T-helper 1 cell treated with Interleukin-12 subunit alpha and Interleukin-12 subunit beta and Interleukin-4 antibody, amounts not matched to agents 30 ng/mL and 1 ng/mL, for 36 hours (primary cell): Measurements from ENCODE around the gene SLC35G1. TPM values are rescaled to one million over a fixed set of nuclear protein-coding genes. Genes with fewer than 3 reads are reported as not detected.

Experiments
- intact Hi-C: fragments of 100-400 bp; cut with micrococcal nuclease; formaldehyde crosslinking; loops from one replicate; pipeline ENCODE4 v1.15.1; 2024
- total RNA-seq: library from RNA; stranded (reverse); gene quantifications from 2 replicates; pipeline ENCODE4 v1.2.3, GENCODE V29; 2022

SLC35G1 gene, protein sequence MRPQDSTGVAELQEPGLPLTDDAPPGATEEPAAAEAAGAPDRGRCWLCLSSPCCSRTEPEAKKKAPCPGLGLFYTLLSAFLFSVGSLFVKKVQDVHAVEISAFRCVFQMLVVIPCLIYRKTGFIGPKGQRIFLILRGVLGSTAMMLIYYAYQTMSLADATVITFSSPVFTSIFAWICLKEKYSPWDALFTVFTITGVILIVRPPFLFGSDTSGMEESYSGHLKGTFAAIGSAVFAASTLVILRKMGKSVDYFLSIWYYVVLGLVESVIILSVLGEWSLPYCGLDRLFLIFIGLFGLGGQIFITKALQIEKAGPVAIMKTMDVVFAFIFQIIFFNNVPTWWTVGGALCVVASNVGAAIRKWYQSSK
- 4.3 and 5.4 TPM in 2 replicates for total RNA-seq

DNA sequence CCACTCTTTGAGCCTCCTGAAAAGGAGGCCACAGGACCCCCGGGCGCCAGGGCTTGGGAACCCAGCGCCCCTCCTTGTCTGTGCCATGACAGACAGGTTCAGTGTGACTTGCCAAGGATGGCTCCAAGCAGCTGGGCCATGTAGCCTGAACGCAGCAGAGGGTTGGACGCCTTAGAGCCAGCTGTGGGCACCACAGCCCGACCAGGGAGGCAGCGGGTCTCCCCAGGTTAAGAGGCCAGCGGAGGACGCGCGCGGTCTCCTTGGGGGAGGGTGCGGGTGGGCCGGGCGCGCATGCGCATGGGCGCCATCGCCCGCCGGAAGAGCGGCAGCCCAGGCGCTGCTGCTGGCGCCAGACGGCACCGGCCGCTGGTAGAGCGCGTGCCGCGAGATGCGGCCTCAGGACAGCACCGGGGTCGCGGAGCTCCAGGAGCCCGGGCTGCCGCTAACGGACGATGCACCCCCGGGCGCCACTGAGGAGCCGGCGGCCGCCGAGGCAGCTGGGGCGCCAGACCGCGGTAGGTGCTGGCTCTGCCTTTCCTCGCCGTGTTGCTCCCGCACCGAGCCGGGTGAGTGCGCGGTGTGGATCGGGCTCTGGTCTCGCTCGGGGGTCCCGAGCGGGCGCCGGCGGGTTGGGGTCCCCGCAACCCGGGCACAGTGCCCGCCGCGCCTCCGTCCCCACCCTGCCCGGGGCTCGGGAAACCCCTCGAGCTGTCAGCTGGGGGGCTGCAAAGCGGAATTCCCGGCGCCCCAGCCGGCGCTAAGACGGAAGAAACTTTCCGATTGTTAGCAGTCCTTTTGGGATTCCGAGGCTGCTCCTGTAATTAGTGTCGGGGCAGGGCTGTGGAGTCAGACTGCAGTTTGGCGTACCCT, at the start of gene SLC35G1:
Gene SLC35G1, plus strand, starts transcription at position 333 of the 870 bp plus-strand sequence. Its CDS starts 56 bp downstream, at position 389.
- intact Hi-C loops: loop anchor here (1.0 to 10.0 kb wide), 8 partner anchors 13 to 1972 kb away; partner anchors contain the start of genes BTAF1, CEP55, FRA10AC1 and HELLS

DNA sequence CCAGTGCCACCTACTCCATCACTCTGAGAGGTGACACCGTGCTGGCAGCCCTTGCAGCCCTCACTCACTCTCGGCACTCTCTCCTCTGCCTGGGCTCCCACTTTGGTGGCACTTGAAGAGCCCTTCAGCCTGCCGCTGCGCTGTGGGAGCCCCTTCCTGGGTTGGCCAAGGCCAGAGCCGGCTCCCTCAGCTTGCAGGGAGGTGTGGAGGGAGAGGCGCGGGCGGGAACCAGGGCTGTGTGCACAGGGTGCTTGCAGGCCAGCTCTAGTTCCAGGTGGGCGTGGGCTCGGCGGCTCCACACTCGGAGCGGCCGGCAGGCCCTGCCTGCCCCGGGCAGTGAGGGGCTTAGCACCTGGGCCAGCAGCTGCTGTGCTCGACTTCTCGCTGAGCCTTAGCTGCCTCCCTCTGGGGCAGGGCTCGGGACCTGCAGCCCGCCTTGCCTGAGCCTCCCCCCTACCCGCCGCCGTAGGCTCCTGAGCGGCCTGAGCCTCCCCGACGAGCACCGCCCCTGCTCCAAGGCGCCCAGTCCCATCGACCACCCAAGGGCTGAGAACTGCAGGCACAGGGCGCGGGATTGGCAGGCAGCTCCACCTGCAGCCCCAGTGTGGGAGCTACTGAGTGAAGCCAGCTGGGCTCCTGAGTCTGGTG, 48.7 kb upstream of the SLC35G1 start:
- intact Hi-C loops: no loop called here

DNA sequence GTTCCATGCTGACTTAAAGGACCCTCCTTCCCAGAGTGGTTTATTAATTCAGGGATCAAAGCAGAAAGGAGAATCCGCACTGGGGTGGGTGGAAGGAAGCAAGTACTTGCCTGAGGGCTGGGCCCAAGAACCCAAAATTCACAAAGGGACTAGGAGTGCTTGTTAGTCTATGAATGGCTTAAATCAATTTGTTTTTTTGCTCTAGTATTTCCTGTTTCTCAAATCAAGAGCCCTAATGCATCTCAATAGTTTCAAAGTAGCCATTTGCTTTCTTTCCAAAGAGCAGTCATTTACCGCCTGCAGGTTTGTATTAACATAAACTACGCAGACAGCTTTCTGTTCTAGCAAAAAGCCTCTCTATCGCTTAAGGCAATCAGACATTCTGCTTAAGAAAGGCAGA, 44.2 kb upstream of the SLC35G1 start:
- intact Hi-C loops: no loop called here

DNA sequence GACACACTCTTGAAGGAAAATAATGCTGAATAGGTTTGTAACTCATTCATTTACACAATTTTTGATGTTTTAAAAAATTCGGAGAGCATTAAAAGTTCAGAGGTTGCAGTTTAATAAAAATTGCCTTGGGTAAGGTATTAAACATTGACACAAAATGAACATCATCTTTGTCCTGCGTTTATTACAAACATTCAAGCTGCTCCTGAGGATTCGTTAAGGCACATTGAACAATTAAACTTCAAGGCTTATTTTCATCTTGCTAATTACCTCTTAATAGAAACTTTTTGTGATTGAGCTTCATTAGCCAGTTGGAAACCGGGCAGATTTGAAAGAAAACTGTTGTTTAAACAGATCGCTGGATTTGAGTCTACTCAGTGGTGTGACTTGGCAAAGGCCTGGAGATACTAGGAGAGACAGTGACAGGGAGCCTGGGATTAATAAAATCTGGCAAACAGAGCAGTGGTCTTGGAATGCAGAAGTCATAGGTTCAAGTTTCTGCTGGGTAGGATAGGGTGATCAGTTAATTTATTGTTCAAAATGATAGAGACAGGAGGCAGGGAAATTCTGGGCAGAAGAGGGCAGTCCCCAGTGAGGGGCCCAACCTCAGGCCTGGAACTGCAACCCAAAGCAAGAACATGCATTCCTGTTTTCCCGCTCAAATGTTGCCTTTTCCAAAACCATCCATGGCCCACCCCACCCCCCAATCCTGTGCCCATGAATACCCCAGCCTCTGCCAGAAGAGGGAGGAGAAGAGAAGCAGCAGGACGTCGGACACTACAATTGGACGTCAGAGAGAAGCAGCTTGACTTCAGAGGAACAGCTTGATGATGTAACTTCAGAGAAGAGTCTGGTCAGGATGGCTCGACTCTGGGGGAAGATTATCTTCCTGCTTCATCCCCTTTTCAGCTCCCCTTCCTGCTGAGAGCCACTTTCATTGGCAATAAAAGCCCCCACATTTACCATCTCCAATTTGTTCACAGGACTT, 43.5 kb upstream of the SLC35G1 start:
- intact Hi-C loops: no loop called here

DNA sequence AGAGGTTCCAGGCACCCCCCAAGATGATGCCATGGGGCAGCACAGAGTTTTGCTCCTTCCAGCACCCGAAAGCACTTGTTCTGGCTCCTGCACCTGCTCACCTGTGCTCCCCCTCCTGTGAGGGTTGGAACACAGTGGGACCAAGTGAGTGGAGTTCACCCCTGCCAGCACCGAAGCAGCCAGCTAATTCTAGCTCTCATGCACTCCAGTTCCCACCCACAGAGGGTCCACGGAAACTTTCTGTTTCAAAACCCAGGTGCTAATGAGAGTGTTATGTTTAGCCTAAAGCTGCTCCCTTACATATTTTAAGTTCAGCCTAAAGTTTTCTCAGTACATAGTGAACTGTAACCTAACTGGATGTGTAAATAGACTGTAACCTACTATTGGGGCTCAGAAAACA, 42.6 kb upstream of the SLC35G1 start:
- intact Hi-C loops: no loop called here

DNA sequence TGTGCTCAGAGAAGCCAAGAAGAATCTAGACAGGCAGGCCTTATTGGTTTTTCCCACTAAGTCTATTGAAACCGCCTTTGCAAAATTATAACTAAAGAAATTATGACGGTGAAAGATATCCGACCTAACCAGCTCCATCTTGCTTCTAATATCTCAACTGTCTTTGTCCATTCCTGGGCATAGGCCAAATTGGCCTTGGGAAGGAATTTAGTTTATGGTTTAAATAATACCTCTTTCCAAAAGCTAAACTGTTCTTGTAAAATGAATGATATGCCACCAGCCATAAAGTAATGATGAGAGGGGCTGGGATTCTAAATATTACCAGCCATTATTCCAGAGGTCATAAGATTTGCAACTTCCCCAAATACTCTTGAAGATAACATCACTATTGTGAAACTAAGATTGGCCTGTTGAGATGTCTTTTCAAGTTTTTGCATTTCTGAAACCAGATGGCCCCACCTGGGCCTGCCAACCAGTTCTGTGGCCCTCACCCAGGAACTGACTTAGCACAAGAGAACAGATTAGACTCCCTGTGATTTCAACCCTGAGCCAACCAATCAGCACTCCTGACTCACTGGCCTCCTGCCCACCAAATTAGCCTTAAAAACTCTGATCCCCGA, 41.2 kb upstream of the SLC35G1 start:
- intact Hi-C loops: no loop called here

DNA sequence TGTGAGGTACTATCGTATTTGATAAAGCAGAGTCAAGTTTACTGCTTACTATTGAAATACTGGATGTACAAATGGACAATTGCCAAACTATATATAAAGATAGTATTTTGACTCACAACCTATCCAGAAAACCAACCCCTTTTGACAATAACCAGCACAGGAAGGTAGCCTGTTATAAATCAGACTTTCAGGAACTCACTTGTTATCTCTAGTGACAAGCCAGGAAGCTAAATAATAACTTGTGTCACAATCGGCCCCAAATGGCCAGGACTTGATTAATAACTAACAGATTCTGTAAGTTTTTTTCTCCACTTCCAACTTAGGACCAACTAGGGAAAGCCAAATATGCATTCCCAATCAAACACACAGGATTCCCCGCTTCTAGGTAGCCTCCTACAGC, 38.8 kb upstream of the SLC35G1 start:
- intact Hi-C loops: no loop called here

DNA sequence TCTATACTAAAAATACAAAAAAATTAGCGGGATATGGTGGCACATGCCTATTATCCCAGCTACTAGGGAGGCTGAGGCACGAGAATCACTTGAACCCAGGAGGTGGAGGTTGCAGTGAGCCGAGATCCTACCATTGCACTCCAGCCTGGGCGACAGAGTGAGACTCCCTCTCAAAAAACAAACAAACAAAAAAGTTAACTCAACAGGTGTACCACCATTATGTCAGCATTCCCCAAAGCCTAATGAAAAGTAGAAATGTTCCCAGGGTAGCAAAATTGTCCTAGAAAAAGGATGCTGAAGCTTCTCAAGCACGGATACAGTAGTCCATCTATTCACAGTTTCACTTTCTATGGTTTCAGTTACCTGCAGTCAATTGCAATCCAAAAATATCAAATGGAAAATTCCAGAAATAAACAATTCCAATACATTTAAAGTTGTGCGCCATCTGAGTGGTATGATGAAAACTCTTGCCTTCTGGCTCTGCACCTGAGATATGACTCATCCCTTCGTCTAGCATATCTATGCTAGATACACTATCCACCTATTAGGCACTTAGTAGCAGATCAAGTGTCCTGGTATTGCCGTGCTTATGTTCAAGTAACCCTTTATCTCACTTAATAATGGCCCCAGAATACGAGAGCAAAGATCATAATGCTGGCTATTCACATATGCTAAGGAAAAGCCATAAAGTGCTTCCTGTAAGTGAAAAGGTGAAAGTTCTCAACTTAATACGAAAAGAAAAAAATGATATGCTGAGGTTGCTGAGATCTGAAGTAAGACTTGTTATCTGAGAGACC, 37.2 kb upstream of the SLC35G1 start:
- intact Hi-C loops: no loop called here

DNA sequence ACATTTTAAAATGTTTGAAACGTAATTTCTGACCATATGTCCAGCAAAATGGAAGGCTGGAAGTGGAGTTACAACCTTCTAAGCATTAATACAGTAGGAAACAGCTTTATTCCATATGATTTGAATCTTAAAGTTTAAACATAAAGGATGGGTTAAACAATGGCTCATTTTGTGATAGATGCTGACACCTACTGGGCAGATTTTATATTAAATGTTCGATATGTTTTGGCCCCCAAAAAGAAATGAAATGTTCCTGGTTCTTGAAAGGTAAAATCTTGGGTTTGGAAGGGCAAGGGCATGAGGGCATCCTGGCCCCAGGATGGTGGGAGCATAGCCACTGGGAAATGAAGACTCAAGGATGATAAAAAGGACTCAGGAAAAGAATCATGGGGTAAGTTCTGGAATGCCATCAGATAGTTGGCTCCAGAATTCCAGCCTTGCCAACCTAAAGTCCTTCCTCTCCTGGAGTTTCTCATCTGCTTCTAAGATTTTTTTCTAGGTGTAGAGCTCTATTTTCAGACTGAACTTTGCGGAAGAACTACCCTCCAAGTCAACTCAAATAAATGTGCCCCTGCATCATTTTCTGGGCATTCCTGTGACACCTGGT, 34.6 kb upstream of the SLC35G1 start:
- intact Hi-C loops: no loop called here

DNA sequence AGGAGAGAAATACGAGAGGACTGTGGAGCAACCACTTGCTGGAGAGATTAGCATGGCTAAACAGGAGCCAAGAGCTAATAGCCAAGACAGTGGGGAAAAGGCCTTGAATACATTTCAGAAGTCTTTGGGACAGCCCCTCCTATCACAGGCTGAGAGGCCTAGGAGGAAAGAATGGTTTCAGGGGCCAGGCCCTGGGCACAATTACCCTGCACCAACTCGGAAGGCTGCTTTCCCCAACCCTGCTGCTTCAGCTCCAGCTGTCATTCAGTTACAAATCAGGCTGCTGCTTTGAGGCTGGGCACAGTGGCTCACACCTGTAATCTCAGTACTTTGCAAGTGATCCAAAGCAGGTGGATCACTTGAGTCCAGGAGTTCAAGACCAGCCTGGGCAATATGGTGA, 32.0 kb upstream of the SLC35G1 start:
- intact Hi-C loops: no loop called here

DNA sequence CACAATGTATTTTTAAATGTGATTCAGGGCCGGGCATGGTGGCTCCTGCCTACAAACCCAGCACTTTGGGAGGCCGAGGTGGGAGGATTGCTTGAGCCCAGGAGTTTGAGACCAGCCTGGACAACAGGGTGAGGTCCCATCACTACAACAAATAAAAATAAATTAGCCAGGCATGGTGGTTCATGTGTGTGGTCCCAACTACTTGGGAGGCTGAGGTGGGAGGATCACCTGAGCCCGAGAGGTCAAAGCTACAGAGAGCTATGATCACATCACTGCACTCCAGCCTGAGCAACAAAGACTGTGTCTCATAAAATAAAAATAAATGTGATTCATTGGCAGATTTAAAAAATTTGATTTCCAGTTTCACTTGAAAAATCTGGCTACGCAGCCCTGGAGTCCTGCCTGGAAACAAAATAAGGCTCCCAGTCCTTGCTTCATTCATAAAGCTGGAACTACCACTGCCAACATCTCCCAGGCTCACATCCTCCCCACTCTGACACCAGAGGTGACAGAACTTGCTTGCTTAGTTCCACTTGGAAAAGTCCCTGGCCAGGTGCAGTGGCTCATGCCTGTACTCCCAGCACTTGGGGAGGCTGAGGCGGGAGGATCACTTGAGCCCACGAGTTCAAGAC, 27.9 kb upstream of the SLC35G1 start:
- intact Hi-C loops: no loop called here

DNA sequence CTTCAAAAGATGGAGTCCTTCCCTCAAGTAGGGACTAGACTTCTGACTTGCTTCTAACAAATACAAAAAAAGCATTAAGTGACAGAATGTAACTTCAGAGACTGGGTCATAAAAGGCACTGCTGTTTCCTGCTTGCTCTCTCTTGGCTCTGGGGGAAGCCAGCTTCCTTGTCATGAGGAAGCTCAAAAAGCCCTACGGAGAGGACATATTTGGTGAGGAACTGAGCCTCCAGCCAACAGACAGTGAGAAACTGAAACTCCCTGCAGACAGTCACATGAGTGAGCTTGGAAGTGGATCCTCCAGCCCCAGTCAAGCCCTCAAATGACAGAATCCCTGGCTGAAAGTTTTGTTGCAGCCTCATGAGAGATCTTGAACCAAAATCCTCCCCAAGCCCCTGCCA, 26.3 kb upstream of the SLC35G1 start:
- intact Hi-C loops: no loop called here

DNA sequence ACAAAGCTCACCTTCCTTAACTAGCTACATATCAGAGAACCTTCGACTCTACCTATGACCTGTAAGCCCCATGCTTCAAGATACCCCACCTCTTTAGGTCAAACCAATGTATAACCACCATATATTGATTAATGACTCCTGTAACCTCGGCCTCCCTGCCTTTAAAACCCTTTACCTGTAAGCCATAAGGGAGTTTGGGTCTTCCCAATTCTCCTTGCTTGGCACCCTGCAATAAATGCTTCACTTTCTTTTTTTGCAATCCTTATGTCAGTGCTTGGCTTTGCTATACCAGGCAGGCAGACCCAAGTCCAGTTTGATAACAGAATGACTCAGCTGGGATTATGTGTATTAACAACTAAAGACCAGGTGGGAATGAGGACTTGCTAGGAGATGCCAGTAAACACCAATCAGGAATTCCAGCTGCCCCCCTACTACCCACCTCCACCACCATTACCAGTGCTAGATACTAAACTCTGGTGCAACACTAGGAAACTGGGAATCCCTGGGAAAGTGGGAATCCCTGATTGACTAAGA, 22.0 kb upstream of the SLC35G1 start:
- intact Hi-C loops: no loop called here

DNA sequence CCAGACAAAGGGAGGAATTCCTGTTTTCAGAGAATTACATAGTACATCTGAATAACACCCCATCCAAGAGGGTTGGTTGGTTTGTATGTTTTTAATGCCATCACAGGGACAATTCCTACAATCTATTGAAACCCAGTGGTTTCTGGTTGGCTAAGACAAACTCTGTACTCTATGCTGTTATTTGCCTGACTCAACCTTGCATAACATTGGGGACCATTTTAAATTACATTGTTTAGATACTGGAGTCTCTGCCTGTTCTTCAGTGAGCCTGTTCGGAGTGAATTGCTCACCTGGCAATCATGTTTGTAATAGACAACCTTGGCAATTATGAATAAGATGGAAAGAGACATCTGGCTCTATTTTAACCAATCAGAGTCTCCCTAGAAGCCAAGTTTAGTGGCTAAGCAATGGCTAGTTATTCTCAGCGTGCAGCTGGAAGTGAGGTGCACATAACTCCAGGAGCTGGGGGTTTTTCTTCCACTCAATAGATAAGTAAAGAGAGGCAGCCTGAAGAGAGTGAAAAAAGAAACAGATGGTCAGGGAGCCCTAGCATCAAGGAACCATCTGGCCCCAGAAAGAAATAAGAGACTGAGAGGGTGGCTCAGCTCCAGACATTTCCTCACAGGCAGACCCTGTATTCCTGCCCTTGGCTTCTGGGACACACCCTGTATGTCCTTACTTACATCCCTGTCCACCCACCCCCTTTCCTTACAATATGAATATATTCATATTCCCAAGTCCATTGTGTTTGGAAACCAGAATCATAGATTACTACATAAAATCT, 21.2 kb upstream of the SLC35G1 start:
- intact Hi-C loops: no loop called here

DNA sequence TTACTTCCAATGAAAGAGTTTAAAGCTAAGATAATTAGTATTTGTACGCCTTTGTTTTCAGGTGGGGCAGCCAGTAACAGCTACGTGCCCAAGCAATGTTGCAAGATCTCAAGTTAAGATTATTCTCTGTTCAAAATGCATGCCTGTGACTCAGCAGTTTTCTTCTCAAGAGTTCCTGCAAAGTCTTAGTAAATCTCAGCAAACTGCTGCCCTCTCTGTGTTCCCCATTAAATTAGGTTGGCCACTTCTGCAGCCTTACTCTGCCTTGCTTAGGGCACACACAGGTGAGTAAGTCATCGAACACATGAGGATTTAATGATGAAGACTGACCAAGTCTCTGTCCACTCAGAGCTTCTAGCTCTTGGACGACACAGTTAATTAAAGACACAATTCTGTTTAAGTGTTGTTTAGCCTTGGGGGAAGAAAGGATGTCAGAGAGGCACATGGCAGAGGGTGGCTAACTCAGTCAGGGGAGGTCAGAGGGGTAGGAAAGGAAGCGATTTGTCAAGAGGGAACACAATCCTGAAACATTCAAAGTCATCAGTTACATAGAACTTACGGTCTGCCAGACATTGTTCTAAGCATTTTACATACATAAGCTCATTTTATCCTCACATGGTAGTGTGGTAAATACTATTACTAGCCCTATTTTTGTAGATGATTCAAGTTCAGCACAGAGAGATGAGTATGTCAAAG, 20.2 kb upstream of the SLC35G1 start:
- intact Hi-C loops: no loop called here

DNA sequence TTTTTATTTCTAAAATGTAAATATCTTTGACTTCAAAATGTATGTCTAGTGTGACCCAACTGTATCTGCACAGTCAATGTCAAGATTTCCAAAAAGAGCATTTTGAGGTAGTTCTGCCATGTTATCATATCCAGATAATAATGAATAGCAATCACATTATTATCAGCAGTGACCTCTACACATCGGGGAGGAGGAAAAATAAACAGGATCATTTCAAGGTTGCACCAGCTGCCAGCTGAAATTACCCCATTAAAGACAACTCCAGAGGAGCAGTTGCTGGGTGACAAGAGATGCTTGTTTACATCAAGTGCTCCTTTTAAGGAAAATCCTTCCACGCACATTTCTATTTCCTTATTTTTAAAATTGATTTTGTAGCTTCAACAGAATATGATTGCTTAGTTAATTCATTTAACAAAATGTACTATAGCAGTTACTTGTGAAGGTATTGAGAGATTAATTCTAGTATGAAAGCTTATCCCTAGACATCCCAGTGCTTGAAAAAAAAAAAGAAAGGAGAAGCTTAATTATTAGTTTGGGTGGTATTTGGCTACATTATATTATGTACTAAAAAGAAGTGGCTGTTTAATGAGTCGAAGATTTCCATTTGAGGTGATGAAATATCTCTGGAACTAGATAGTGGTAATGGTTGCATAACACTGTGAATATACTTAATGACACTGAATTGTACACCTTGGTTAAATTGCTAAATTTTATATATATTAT, 19.3 kb upstream of the SLC35G1 start:
- intact Hi-C loops: no loop called here
